GM21529 (cell line): ENCODE measurements around the gene ATAD1.
"Not testable (repeated sequence)": the region's sequence is repeated elsewhere in the genome, so short reads cannot be mapped to it uniquely, and the experiment has no call there.

Experiments used
- ATAC-seq: cut with Tn5 transposase; IDR thresholded peaks from one replicate; pipeline ENCODE4 v1.9.1; 2021; ENCODE audit not compliant: unreplicated experiment

The ATAD1 gene

DNA sequence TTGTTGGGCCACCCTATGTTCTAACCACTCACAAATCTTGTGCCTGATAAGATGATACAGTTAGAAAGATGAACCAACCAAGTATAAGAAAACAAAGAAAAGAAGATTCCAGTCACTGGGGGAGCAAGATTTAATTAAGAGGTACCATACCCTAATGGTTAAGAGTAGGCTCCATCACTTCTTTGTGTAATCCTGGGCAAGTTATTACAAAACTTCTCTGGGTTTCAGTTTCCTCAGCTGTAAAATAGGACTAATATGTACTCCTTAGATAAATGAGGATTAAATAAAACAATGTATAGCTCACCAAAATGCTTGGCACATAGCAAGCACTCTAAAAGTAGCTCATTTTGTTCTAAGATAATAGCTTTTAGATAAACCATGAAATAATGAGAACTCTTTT, 58.5 kb downstream of the ATAD1 start:
- no peak for ATAC-seq

DNA sequence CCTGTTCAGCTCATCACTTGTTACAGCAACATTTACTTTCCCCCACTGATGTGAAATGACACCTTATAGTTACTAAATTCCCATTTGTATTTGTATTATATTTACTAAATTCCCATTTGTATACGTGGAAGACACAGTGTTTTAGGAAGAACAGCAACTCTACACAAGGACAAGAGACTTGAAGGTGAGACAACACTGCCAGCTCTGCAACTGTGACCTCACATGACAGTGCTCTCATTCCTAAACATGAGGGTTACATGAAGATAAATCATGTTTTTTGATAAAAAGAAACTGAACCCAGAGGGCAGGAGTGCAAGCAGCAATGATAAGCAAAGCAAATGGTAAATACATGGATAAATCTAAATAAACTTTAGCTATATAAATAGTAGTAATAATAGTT, 60.3 kb downstream of the ATAD1 start:
- no peak for ATAC-seq

DNA sequence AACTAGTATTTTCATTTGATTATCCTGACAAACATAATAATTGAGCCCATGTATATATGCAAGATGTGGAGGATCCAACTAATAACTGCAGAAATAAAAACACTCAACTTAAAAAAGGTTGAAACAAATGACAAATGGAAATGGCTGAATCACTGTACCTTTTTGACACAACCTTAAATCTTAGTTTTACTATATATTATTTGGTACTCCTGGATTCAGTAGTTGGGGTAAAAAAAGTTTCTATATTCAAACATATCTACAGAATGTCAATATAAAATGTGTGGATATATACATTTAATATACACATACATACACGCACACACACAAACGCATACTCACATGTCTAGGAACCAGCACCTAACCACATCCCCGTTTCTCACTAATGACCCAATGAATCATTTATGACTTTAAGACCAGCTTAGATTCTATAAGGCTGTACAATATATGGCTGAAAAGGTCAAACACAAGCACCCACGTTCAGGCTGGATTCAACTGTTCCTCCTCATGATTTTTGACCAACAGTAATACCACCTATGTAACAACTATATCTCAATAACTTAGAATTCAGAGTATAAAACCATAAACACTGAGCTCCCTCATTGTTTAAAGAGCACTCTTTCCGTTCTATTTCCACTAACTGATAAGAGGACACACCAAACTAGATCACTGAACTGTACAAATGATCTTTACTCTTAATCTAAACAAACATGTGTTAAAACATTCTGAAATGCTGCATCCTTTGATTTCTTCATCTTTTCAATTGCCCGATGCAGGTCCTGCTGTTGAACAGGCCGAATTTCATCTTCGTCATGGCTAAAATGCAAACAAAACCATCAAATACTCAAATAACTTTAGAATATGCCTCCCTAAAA, 63.8 kb downstream of the ATAD1 start:
- no peak for ATAC-seq

DNA sequence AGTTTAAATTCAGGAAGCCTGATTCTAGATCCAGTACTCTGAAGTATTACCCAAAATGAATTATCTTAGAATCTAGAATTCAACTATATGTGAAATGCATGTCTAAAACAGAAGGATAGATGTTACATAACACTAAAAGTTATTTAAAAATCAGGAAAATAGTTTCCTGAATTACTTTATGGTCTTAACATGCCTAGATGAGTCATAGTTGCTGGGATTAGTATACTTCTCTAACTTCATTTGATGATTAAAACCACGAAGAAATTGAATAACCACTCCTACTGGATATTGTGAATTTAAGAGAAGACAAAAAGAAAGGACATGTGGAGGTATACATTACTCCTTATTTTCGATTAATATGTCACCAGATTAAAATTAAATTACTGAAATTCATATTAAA, 65.5 kb downstream of the ATAD1 start:
- no peak for ATAC-seq

DNA sequence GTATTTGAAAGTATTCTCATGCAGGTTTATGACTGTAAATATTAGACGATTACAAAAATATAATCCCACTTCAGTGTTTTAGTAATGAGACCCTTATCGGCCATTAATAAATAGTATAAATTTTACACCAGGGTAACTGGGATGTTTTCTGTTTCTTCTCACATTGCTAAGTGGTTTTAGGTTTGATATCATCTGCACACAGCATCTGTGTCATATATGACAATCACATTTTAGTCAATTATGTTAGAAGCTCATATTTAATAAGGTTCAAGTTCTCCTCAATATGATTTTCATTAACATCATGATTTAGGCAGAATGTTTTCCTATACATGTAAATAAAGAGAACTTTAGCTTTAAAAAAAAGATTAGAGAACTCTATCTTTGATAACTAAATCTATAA, 66.8 kb downstream of the ATAD1 start:
- no peak for ATAC-seq

DNA sequence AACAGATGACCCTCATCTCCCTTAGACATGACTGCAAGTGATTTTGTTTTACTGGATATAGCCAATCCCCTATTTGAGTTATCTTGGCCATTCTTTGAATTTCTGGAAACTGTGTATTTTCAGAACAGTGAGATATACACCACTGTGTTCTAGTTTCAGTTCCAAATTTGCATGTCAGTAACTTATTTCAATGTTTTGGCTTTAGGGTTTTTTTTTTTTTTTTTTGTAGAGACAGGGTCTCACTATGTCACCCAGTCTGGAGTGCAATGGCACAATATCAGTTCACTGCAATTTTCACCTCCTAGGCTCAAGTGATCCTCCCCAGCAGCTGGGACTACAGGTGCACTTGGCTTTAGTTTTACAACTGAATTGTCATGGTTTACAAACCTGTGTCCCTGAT, 67.2 kb downstream of the ATAD1 start:
- peak; percentile 56 for ATAC-seq

DNA sequence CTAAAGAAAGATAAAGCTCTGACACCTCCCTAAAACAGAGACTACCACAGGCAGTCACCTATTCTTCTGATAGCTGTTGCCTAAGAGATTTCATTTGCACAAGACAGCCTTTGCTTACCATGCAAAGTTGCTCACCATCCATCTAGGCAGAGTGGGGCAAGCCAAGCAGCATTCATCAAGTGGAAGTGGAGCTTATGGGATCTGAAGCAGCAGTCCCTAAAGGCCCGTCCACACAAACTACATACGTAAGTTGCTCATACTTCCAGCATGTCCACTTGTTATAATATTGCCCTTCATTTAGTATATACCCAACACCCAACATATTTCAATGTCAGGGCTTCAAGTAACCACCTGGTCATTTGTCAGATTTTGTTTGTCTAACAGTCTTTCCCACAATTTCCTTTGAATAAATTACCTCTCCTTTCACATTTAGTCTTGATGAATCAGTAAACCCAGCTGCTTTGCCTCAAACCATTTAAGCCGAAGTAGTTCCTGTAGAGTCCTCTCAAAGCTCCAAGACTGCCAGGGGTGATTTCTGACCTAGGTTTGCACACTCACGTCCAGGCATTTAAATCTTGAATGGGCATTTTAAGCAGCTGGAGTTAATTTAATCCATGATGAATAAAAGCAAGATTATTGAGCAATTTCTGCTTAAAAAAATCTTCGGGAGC, 67.9 kb downstream of the ATAD1 start:
- ATAC-seq, result no peak

DNA sequence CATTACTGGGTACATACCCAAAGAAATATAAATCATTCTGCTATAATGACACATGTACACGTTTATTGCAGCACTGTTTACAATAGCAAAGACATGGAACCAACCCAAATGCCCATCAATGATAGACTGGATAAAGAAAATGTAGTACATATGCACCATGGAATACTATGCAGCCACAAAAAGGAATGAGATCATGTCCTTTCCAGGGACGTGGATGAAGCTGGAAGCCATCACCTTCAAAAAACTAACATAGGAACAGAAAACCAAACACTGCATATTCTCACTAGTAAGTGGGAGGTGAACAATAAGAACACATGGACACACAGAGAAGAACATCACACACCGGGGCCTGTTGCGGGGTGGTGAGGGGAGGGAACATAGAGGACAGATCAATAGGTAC, 69.8 kb downstream of the ATAD1 start:
- not testable (repeated sequence) for ATAC-seq

DNA sequence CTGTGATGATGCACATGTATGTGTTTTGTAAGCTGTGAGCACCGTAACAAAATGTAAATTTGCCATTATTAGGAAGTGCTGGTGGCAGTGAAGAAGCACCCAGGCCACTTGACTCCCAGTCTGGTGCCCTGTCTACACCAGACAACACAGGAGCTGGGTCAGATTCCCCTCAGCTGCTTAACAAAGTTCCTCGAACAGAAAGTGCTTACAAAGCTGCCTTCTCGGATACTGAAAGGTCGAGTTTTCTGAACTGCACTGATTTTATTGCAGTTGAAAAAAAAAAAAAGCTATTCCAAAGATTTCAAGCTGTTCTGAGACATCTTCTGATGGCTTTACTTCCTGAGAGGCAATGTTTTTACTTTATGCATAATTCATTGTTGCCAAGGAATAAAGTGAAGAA, 71.1 kb downstream of the ATAD1 start:
- no peak for ATAC-seq

DNA sequence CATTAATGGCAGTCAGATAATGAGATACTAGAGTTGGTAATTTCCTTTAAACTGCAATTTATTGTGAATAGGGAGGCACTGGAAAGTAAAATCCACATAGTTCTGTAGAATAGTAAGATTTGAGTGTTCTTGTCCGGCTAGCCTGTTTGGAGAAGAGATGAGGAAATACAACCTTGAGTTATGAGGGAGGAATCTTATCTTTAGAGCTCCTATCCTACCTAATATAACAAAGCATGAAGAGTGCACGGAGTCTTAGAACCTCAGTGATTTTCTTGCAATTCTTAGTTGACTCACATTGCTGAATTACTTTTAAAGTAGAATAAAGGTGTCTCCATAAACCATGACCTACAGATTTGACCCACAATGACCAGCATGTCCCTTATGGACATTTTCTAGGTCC, 73.4 kb downstream of the ATAD1 start:
- ATAC-seq, result no peak

DNA sequence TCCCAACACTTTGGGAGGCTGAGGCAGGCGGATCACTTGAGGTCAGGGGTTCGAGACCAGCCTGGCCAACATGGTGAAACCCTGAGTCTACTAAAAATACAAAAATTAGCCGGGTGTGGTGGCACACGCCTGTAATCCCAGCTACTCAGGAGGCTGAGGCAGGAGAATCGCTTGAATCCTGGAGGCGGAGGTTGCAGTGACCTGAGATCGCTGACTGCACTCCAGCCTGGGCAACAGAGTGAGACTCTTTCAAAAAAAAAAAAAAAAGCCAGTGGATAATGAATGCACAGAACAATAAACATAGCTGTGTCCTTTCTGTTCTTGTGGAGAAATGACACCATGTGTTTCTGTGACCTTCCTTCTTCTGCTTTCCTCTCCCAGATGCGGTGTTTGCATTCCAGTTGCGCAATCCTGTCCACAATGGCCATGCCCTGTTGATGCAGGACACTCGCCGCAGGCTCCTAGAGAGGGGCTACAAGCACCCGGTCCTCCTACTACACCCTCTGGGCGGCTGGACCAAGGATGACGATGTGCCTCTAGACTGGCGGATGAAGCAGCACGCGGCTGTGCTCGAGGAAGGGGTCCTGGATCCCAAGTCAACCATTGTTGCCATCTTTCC, 74.9 kb downstream of the ATAD1 start:
- ATAC-seq, result not testable (repeated sequence)

DNA sequence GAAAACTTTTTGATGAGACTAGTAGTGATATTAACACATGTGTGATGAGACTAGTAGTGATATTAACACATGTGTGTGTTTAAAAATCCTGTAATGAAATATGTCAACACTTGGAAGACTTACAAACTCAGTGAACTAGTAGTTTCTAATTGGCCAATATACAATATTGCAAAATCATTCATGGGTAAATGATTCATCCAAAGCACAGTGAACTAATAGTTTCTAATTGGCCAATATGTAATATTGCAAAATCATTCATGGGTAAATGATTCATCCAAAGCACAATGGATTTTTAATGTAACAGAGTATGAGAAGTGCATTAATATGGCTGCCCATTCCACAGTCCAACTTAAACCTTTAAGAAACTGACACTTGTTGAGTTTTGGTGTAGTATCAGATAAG, 77.8 kb downstream of the ATAD1 start:
- no peak for ATAC-seq

DNA sequence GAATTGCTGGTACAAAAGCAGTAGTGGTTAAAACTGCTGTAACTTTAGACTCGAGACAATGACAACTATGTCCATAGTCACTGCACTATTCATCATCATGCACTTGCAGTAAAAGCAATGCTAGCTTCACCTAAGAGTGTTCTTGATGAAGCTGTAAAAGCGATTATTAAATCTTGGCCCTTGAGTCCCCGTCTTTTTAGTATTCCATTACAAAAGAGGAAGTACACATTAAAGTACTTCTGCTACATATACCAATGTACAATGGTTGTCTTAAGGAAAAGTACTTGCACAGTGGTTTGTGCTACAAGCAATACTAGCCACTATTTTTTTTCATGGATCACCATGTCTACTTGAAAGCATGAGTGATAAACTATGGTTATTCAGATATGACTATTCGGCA, 78.3 kb downstream of the ATAD1 start:
- no peak for ATAC-seq

DNA sequence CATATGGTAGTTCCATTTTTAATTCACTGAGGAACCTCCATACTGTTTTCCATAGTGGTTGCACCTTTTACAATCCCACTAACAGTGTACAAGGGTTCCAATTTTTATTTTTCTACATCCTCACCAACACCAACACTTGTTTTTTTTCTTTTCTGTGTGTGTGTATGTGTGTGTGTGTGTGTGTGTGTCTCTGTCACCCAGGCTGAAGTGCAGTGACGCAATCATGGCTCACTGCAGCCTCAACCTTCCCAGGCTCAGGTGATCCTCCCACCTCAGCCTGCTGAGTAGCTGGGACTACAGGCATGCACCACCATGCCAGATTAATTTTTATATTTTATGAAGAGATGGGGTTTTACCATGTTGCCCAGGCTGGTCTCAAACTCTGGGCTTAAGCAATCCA, 79.8 kb downstream of the ATAD1 start:
- ATAC-seq, result not testable (repeated sequence)

DNA sequence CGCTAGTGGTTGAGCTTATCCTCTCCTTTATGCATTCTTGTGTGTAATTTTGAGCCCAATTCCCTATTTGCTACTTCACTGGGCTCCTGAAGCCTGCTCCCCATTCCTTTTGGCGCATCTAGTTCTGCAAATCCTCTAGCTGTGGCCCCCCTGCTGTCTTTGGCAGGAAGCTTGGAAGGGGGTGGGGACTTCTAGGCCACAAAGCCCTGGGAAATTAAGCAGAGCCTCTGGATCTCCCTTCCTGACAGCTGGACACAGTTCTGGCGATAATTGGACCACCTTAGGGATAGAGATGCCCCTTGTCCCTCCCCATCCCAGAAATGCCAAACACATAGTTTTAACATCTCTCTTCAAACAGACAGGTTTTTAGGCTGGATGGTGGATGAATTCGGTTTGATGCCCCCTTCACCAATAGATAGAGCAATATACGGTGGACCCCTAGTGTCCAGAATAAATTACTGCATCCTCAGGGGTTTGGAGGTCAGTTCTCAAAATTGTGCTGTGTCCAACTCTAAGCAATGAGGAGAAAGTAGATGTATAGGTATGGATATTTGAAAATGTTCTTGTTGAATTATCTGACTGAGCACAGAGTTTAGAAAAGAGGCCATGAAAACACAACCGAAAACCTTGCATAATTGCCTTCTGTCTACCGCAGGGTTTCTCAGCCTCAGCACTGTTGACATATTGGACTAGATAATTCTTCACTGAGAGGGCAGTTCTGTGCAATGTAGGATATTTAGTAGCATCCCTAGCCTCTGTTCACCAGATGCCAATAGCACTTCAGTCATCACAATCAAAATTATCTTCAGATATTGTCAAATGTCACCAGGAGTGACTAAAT, 82.8 kb downstream of the ATAD1 start:
- no peak for ATAC-seq

DNA sequence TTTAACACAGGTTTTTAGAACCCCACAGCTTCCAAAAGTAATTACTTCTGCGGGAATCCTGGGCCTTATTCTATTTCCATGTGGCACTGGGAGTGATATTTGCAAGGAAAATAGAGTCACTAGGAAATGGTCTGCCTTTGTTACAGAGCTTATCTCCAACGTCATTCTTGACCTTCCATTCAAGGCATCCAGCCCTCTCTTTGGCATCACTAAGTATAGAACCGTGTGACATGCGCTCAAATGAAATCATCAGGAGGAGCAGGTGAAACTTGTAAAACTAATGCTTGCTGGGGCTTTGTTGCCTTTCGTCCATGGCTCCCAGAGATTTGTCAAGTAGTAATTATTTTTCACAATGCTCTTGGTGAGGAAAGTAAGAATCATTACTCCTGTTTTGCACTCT, 84.9 kb downstream of the ATAD1 start:
- no peak for ATAC-seq

DNA sequence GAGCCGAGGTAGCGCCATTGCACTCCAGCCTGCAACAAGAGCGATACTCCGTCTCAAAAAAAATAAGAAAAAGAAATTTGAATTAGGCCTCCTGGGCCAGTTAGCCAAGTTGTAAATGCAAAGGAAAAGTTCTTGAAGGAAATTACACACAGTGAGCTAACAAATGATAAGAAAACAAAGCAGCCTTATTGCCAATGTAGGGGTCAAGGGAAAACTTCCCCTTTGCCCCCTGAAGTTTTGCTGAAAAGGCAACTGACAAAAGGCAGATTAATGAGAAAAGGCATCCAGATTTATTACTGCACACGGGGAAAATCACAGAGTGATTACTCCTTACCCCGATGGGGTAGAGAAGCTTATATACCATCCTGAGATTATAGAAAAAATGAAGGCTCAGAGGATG, 88.1 kb downstream of the ATAD1 start:
- no peak for ATAC-seq

DNA sequence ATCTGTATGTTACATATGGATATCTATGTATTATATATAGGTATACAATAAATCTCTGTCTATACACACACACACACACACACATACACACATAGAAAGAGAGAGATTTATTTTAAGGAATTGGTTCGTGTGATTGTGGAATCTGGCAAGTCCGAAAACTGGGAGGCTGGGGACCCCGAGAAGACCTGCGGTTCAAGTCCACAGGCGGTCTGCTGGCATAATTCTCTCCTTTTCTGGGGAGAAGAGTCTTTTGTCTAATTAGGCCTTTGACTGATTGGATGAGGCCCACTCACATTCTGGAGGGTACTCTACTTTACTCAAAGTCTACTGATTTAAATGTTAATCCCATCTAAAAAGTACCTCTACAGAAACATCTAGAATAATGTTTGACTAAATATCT, 93.2 kb downstream of the ATAD1 start:
- ATAC-seq, result no peak

DNA sequence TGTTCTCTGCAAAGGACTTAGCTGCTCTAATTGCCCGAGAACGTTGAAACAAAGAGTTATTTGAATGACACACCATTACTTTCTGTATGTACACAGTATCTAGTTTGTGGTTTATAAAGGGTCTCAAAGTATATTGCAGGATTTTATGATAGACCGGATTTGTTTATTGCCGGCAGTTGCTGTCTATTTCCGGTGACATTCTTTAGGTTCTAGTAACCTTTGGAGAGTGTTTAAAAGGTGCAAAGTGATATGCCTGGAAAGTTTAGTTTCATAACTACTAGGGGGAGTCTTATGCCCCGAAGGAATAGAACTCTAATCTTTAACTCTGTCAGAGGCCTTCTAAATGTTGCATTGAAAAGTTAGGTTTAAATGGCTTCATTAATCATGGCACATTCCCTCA, 94.5 kb downstream of the ATAD1 start:
- ATAC-seq, result no peak

DNA sequence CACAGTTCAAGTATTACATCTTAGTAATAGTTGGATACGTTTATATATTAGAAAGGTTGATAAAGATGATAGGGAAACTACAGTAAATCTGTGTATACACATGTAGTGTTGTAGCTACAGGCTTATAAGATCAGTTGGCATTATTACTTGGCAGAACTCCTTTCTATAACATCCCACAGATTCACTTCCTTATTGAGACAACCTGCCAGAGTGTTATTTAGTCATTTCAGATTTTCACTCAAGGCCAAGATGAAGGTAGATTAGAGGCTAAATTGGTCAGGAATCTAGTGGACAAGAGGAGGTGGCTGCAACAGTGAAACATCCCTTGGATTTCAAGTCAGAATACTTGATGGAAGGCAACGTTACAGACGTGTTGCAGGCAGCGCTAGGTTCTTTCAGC, 95.3 kb downstream of the ATAD1 start:
- no peak for ATAC-seq

DNA sequence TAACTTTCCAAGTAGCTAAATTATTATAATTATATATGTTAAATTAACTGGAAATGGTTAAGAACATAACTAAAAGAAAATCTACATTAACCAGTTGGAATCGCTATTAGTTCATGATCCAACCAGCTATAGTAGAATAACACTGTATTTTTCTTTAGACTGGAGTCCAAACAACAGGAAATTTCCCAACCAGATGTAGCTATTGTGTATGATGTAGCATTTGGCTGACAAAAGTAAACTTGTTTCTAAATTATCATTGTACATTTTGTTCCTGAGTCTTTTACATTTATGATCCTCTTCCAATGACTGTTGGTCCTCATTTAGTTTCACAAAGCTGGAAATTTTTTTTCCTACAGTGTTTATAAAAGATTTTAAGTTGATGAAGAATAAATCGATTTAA, 96.2 kb downstream of the ATAD1 start:
- ATAC-seq, result no peak
